ENCODE results near the gene CLASP1. TPM values are rescaled to one million over a fixed set of nuclear protein-coding genes. Genes with fewer than 3 reads are reported as not detected.

Gene CLASP1
- total and polyA plus RNA-seq, 2 of the 8 experiments (the other 6 are each of a cell fraction or from before 2014, with no cell fraction given), result 7.3 to 53.9 TPM

DNA sequence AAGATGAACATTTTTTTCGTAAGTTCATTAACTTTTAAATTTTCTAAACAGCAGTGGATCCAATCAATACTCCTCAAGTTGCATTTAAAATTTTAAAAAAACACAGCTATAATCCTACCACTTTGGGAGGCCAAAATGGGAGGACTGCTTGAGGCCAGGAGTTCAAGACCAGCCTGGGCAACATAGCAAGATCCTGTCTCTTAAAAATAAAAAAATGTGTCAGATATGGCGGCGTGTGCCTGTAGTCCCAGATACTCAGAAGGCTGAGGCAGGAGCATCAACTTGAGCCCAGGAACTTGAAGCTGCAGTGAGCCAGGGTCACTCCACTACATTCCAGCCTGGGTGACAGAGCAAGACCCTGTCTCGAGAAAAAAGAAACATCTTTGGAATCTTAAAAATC is 178.3 kb downstream of the CLASP1 start:
- Histone ChIP-seq H3K4ac (replicated peaks; ENCODE audit: insufficient read length, low read depth, low read length) (no peak overlapping the region), H3K14ac (ENCODE audit: insufficient read length) (no peak overlapping the region), H2BK5ac (ENCODE audit: low read depth, low read length) (no peak overlapping the region), H2AK5ac (ENCODE audit: low read depth, low read length) (no peak overlapping the region), H3K79me2 (ENCODE audit: control insufficient read depth in 1 of 2, insufficient read depth in 2 of 2, low read length in 2 of 2) (peaks cover 0 to 12% of the 10 kb centered on the region in 2 experiments; a peak in 1 of 4 replicates), H3K27ac (ENCODE audit: low read depth, low read length) (no peak overlapping the region), H3K4me2 (ENCODE audit: insufficient read depth in 1 of 2, low read depth in 2 of 2, low read length in 2 of 2) (no peak overlapping the region), H3K18ac (ENCODE audit: extremely low read depth, low read length) (no peak overlapping the region), H3K56ac (replicated peaks; ENCODE audit: insufficient read length, low read depth, low read length) (no peak overlapping the region), H2AFZ (ENCODE audit: low read length) (no peak overlapping the region), H3K27me3 (replicated peaks in 1 of 4; ENCODE audit: control insufficient read depth in 3 of 4, extremely low read depth in 1 of 4, insufficient read depth in 3 of 4, low read length in 3 of 4) (no peaks in the 10 kb centered on the region), H4K20me1 (replicated peaks in 1 of 2; ENCODE audit: control insufficient read depth in 1 of 2, insufficient read depth in 2 of 2, low read length in 2 of 2) (no peaks in the 10 kb centered on the region), H4K8ac (ENCODE audit: extremely low read depth, insufficient read depth, low read length) (no peak overlapping the region), H3K23me2 (ENCODE audit: low read depth, low read length) (no peaks in the 10 kb centered on the region), H4K5ac (ENCODE audit: insufficient read length, low read depth, low read length) (no peak overlapping the region), H3K23ac (ENCODE audit: insufficient read length) (no peak overlapping the region), H4K91ac (replicated peaks; ENCODE audit: insufficient read length, low read length) (no peak overlapping the region), H3K4me1 (replicated peaks in 1 of 4; ENCODE audit: control insufficient read depth in 3 of 4, insufficient read depth in 4 of 4, low read length in 3 of 4) (peaks cover 0 to 4% (median 3%) of the 10 kb centered on the region in 4 experiments; a peak in 3 of 7 replicates), H3K36me3 (ENCODE audit: control insufficient read depth in 2 of 4, insufficient read depth in 4 of 4, low read length in 3 of 4) (peaks cover 0 to 15% (median 14%) of the 10 kb centered on the region in 4 experiments; a peak in 6 of 8 replicates), H2BK120ac (replicated peaks; ENCODE audit: low read depth, low read length) (no peak overlapping the region), H3K79me1 (ENCODE audit: low read depth, low read length) (no peaks in the 10 kb centered on the region), H2BK20ac (ENCODE audit: low read length) (no peak overlapping the region), H3K9ac (replicated peaks in 1 of 4; ENCODE audit: extremely low read depth in 1 of 4, low read depth in 3 of 4, low read length in 3 of 4) (no peak overlapping the region), H2BK12ac (ENCODE audit: low read depth, low read length) (no peak overlapping the region), H3K9me3 (ENCODE audit: insufficient read depth in 2 of 2, low read depth in 1 of 2, low read length in 1 of 2) (no peaks in the 10 kb centered on the region), H3K4me3 (ENCODE audit: extremely low read depth in 1 of 4, insufficient read depth in 2 of 4, low read depth in 3 of 4, low read length in 4 of 4) (no peak overlapping the region), H2BK15ac (ENCODE audit: low read length) (no peak overlapping the region)
- DNase-seq (ENCODE audit: low read depth in 1 of 2, low spot score in 2 of 2) (no peak), FAIRE-seq (no peak)
- ChIA-PET POLR2A (ENCODE audit: partially characterized antibody) (interaction anchor here (0.9 kb wide), 1 partner anchor 59 kb away, joined by 5 read pairs; the partner anchor contains the start of gene RNU4ATAC), CTCF (ENCODE audit: partially characterized antibody) (interaction anchor here (0.9 to 3.4 kb wide), 3 partner anchors 9 to 12 kb away, joined by 4 to 17 read pairs (median 4); no protein-coding TSS in a partner anchor)
- WGBS, 2 experiments (ENCODE audit: extremely low coverage in 1 of 2, insufficient coverage in 1 of 2, insufficient read length in 1 of 2, insufficient replicate concordance in 2 of 2, low coverage in 1 of 2, low lambda C conversion rate in 2 of 2, missing lambda C conversion rate in 1 of 2), result 94% methylated on average over 4 of the region's 4 CpGs; no CpG with 5 or more reads in 1 of the 2 experiments
- no peak for TF ChIP-seq RFX5 (IDR thresholded peaks at IDR 0.05; ENCODE audit: borderline replicate concordance, low read depth, low read length)
- no peak for TF ChIP-seq TEAD4 (IDR thresholded peaks at IDR 0.05; ENCODE audit: low read depth, low read length)
- no peak for TF ChIP-seq POLR2A (IDR thresholded peaks at IDR 0.05; ENCODE audit: control extremely low read depth in 1 of 2, low read depth in 2 of 2, low read length in 2 of 2)
- no peak for TF ChIP-seq POLR2AphosphoS5 (IDR thresholded peaks at IDR 0.05; ENCODE audit: low read depth, low read length)
- no peak for TF ChIP-seq SP2 (IDR thresholded peaks at IDR 0.05; ENCODE audit: low read length)
- TF ChIP-seq ZNF274 (IDR thresholded peaks at IDR 0.05; ENCODE audit: borderline replicate concordance, extremely low read depth, low read length), result no peak
- TF ChIP-seq TBP (IDR thresholded peaks at IDR 0.05; ENCODE audit: low read depth, low read length), result no peak
- no peak for TF ChIP-seq SRF (IDR thresholded peaks at IDR 0.05; ENCODE audit: low read depth, low read length)
- TF ChIP-seq SIX5 (IDR thresholded peaks at IDR 0.05; ENCODE audit: low read depth, low read length), result no peak
- no peak for TF ChIP-seq CHD1 (IDR thresholded peaks at IDR 0.05; ENCODE audit: low read depth, low read length)
- TF ChIP-seq CTBP2 (IDR thresholded peaks at IDR 0.05; ENCODE audit: borderline replicate concordance, insufficient read depth, insufficient read length, low read length), result no peak
- TF ChIP-seq GTF2F1 (IDR thresholded peaks at IDR 0.05; ENCODE audit: borderline replicate concordance, low read depth, low read length), result no peak
- no peak for TF ChIP-seq CBX8 (IDR thresholded peaks at IDR 0.05; ENCODE audit: borderline replicate concordance, low read depth, low read length)
- TF ChIP-seq ASH2L (IDR thresholded peaks at IDR 0.05; ENCODE audit: low read length), result no peak
- no peak for TF ChIP-seq TAF1 (IDR thresholded peaks at IDR 0.05; ENCODE audit: low read depth, low read length)

Data from H1 (cell line).